HuH-7 (cell line): ENCODE results near the gene GINS1.
"Not testable (repeated sequence)": the region's sequence is repeated elsewhere in the genome, so short reads cannot be mapped to it uniquely, and the experiment has no call there.

Experiments
- DNase-seq: peaks from one replicate; pipeline ENCODE4 v3.0.0; 2011; ENCODE audit warnings: low spot score

Gene GINS1

GRCh38 chr20:25454153-25454900 is 46.9 kb downstream of the GINS1 start:
- DNase-seq = no peak

- DNase-seq = no peak
Observed at GRCh38 chr20:25457886-25458680, 50.6 kb downstream of the GINS1 start.

DNA sequence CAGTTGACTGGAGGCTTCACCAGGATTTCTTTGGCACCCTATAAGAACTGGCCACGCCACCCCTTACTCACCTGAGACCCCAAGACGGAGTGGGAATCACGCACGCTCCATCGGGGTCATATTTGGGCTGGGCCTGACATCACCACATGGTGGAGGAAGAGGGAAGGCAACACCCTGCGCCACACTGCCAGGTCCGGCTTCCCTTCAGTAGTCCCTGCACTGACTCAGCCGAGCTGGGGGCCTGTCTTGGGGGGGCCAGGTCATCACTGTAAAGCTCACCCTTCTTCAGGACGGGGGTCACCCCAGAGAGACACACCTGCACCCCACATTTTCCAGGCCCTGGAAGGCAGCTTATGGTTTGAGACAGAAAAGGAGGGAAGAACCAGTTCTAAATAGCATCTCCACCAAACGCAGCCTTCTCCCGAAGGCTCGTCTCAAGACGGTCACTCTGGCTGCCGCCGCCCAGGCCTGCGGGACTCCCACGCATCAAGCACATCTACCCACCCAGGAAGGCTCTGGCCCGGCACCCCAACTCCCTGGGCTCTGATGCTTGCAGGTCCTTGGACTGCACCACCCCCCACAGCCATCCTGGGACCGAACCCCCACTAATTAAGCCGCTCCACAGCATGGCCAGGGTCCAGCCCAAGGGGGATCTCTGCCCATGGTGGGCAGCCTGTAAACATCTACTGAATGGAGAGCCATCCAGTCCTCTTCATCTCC is 51.8 kb downstream of the GINS1 start:
- no peak for DNase-seq

GRCh38 chr20:25459916-25460535 is 52.6 kb downstream of the GINS1 start:
- DNase-seq = no peak

DNA sequence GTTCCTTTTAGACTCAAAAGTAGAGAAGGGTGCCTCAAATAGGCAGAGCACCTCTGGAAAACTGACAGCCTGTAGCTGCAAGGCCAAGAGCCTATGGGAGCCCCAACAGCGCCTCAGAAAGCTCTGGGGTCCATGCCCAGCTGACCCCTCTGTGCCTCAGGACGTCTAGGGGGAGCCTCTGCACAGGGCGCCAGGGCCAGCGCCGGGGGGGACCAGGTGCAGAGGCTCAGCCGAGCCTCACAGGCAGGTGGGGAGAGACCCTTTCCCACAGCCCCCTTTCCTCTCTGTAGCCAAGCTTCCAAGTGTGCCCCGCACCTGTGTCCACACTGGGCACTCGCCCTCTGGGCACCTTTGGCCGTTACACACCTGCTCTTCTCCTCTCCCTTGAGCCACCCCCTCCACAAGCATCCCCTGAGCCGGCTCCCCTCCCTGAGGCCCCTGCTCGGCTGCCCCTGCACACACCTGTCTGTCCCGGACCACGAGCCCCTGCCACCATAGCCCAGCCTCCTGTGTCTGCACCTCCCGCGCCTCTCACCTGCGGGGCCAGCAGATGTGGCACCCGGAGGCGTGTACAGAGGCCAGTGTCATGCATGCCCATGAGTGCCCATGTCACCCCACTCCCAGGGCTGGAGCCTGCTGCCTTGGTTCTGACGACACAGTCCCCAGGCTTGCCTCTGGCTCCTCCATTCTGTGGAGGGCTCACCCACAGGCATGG is 53.2 kb downstream of the GINS1 start:
- DNase-seq = no peak

DNA sequence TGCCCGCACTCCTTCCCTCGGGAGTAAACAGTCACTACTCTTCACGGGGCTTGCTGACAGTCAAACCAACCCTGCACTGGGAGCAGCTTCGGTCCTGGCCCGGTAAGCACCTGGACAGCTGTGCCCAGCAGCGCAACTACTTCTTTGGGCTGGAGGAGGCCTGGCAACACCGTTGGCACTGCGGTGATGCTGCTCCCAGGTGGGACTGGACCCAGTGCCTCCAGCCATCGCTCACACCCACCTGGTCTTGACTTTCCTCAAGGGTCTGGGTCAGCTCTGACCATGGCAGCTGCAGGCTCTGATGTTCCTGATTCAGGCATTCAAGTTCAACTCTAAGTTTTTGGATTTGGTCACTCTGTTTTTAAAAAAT is 53.8 kb downstream of the GINS1 start:
- DNase-seq = no peak

- no peak for DNase-seq
Observed at GRCh38 chr20:25461786-25462545, 54.5 kb downstream of the GINS1 start.

- no peak for DNase-seq
Observed at GRCh38 chr20:25464501-25465242, 57.2 kb downstream of the GINS1 start.

DNA sequence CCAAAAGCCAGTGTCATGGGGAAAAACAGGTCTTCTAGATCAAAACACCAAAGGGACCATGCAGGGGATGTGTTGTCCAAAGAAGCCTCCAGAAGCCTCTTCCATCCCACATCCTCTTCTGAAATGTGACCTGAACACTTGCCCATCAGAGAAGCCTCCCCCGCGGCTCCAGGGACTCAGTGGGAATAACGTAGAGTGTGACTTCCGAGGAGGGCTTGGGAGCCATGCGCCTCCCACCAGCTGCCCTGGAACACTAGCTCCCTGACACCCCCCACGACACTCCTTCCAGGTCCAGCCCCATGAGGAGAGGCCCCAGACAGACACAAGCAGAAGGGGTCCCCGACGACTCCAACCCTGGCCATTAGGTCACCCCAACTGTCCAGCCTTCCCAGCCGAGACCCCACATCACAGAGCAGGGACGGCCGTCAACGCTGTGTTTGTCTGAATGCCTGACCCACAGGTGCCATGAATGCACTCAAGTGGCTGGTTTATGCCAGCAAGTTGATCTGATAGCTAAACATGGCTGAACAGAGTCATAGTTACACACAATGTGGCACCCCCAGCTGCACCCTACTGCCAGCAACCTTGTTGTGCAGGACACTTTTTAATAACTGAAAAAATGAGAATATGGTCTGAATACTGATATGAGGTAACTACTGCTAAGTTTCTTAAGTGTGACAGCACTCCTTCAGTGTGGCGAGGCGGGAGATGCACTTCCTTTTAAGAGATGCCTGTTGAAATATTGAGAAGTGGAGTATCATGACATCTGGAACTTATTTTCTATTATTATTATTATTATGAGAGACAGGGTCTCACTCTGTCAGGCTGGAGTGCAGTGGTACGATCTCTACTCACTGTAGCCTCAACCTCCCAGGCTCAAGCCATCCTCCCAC is 58.0 kb downstream of the GINS1 start:
- no peak for DNase-seq

GRCh38 chr20:25466846-25467245 is 59.4 kb downstream of the GINS1 start:
- DNase-seq = no peak

GRCh38 chr20:25467441-25467840 is 60.0 kb downstream of the GINS1 start:
- no peak for DNase-seq

- no peak for DNase-seq
Observed at GRCh38 chr20:25468126-25469075, 60.9 kb downstream of the GINS1 start.

DNA sequence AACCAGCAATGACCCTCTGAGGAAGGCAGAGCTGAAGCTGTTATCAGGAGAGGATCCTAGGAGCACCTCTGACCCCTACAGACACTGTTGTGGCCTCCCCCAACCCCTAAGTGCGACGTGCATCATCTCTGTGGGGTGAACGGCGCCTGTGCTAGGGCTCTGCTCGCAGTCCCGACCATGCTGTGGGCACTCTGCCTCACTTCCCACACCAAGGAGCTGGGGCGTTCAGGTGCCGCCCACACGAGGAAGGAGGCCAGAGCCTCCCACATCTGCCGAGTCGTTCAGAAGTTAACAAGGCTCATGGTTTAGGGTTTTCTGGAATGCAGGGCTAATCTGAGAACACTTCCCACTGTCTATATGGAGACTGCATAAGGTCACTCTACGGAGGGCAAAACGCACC is 62.1 kb downstream of the GINS1 start:
- DNase-seq = no peak

- DNase-seq = peak; percentile 83
Observed at GRCh38 chr20:25470045-25470444, 62.6 kb downstream of the GINS1 start.

DNA sequence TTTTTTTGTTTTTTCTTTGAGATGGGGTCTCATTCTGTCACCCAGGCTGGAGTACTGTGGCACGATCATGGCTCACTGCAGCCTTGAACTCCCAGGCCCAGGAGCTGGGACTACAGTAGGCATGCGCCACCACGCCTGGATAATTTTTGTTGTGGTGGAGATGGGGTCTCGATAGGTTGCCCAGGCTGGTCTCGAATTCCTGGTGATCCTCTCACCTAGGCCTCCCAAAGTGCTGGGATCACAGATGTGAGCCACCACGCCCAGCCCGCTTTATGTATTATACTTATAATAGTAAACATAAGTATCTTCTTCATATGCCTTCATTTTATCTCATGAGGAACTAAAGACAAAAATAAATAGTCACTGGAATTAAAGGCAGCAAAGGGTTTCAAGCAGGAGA is 63.5 kb downstream of the GINS1 start:
- no peak for DNase-seq

- not testable (repeated sequence) for DNase-seq
Observed at GRCh38 chr20:25473297-25473696, 65.8 kb downstream of the GINS1 start.

GRCh38 chr20:25476106-25477013 is 68.9 kb downstream of the GINS1 start:
- no peak for DNase-seq
